ENCODE measurements around the gene CNOT8.
"Not testable (repeated sequence)": the region's sequence is repeated elsewhere in the genome, so short reads cannot be mapped to it uniquely, and the experiment has no call there.

The CNOT8 gene

GRCh38 chr5:154834053-154834452, 24.4 kb upstream of the CNOT8 start:
- DNase-seq = no peak

- DNase-seq = not testable (repeated sequence)
Observed at GRCh38 chr5:154835701-154836052, 22.8 kb upstream of the CNOT8 start.

- DNase-seq = no peak
Observed at GRCh38 chr5:154836225-154836624, 22.2 kb upstream of the CNOT8 start.

- no peak for DNase-seq
Observed at GRCh38 chr5:154837009-154837901, 21.2 kb upstream of the CNOT8 start.

- DNase-seq = no peak
Observed at GRCh38 chr5:154840435-154841272, 17.8 kb upstream of the CNOT8 start.

- no peak for DNase-seq
Observed at GRCh38 chr5:154841273-154841661, 17.2 kb upstream of the CNOT8 start.

GRCh38 chr5:154842689-154843530, 15.5 kb upstream of the CNOT8 start:
- DNase-seq = no peak

- DNase-seq = no peak
Observed at GRCh38 chr5:154844809-154845208, 13.6 kb upstream of the CNOT8 start.

- peak in 3 of 56 donors; percentile 3 to 8 (median 4) for DNase-seq
Observed at GRCh38 chr5:154849264-154849785, 9.1 kb upstream of the CNOT8 start.

GRCh38 chr5:154849791-154850201, 8.6 kb upstream of the CNOT8 start:
- DNase-seq = peak in 1 of 56 donors; percentile 43

- DNase-seq = peak in 55 of 56 donors; percentile 9 to 84 (median 72)
Observed at GRCh38 chr5:154850255-154851062, 8.0 kb upstream of the CNOT8 start, which contains the start of gene FAXDC2. TSS of gene FAXDC2 (minus strand) at chr5:154850603. CDS start at chr5:154838178, 12,425 bp downstream.

- DNase-seq = no peak
Observed at GRCh38 chr5:154851351-154851750, 7.1 kb upstream of the CNOT8 start.

- peak; percentile 74 to 99 (median 93) for DNase-seq
Observed at GRCh38 chr5:154857530-154858296, 714 bp upstream of the CNOT8 start.

- no peak for DNase-seq
Observed at GRCh38 chr5:154858972-154859871, 795 bp downstream of the CNOT8 start.

GRCh38 chr5:154860123-154860522, 1.7 kb downstream of the CNOT8 start:
- DNase-seq = no peak

GRCh38 chr5:154860765-154861164, 2.3 kb downstream of the CNOT8 start:
- DNase-seq = no peak

- DNase-seq = no peak
Observed at GRCh38 chr5:154861946-154862345, 3.5 kb downstream of the CNOT8 start.

- no peak for DNase-seq
Observed at GRCh38 chr5:154862766-154863165, 4.3 kb downstream of the CNOT8 start.

All from nucleus accumbens (tissue), 56 donors.